ENCODE data around the gene MASP2. TPM values are rescaled to one million over a fixed set of nuclear protein-coding genes. Genes with fewer than 3 reads are reported as not detected.

MASP2 gene
- total RNA-seq, 4 donors from 2014 or later = not detected

- Histone ChIP-seq H3K27ac (no peak overlapping the region), H3K9me3 (no peaks in the 10 kb centered on the region), H3K4me3 (no peak overlapping the region), H3K27me3 (no peaks in the 10 kb centered on the region), H3K36me3 (no peaks in the 10 kb centered on the region), H3K4me1 (no peaks in the 10 kb centered on the region)
- WGBS, 2 donors = 66 to 77% methylated on average over 4 of the region's 4 CpGs
- no peak for DNase-seq (ENCODE audit: low spot score in 2 of 2)
- TF ChIP-seq CTCF (IDR thresholded peaks at IDR 0.05) (no peak), EP300 (IDR thresholded peaks at IDR 0.05) (no peak), POLR2A (IDR thresholded peaks at IDR 0.05) (no peak)
These were observed 59.1 kb downstream of the MASP2 start for GRCh38 chr1:10987840-10988417.

GRCh38 chr1:10986525-10986890, 60.5 kb downstream of the MASP2 start:
- H3K4me3 ChIP-seq = no peak overlapping the region
- WGBS, 2 donors = 73 to 74% methylated on average over 7 of the region's 7 CpGs
- H3K27me3 ChIP-seq = no peaks in the 10 kb centered on the region
- TF ChIP-seq EP300 (IDR thresholded peaks at IDR 0.05) (no peak), POLR2A (IDR thresholded peaks at IDR 0.05) (no peak), CTCF (IDR thresholded peaks at IDR 0.05) (no peak)
- H3K9me3 ChIP-seq = no peaks in the 10 kb centered on the region
- H3K4me1 ChIP-seq = peaks cover 0 to 10% (median 2%) of the 10 kb centered on the region in 4 donors
- no peak for DNase-seq (ENCODE audit: low spot score in 2 of 2)
- no peak overlapping the region for H3K27ac ChIP-seq
- H3K36me3 ChIP-seq = no peaks in the 10 kb centered on the region

- DNase-seq (ENCODE audit: low spot score in 2 of 2) = peak; percentile 60 to 65
- Histone ChIP-seq H3K27me3 (no peaks in the 10 kb centered on the region), H3K36me3 (no peaks in the 10 kb centered on the region), H3K27ac (peak overlapping the region; percentile 45 to 94 (median 74)), H3K4me3 (peak overlapping the region in 3 of 4 donors; percentile 20 to 44 (median 20)), H3K4me1 (peaks cover 0 to 53% (median 25%) of the 10 kb centered on the region in 4 donors), H3K9me3 (no peaks in the 10 kb centered on the region)
- peak in 1 of 2 donors; percentile 58 for TF ChIP-seq EP300 (IDR thresholded peaks at IDR 0.05)
- TF ChIP-seq POLR2A (IDR thresholded peaks at IDR 0.05) = no peak
- WGBS, 2 donors = 33 to 42% methylated on average over 9 of the region's 9 CpGs
These were observed 66.0 kb downstream of the MASP2 start for GRCh38 chr1:10980841-10981727.

- H3K36me3 ChIP-seq = no peaks in the 10 kb centered on the region
- H3K4me3 ChIP-seq = peak overlapping the region in 3 of 4 donors; percentile 20 to 44 (median 20)
- 7 to 8% methylated on average over 15 of the region's 15 CpGs for WGBS, 2 donors
- DNase-seq (ENCODE audit: low spot score in 2 of 2) = peak; percentile 46 to 61
- H3K27ac ChIP-seq = peak overlapping the region; percentile 45 to 94 (median 74)
- no peaks in the 10 kb centered on the region for H3K9me3 ChIP-seq
- H3K27me3 ChIP-seq = no peaks in the 10 kb centered on the region
- peaks cover 0 to 61% (median 31%) of the 10 kb centered on the region in 4 donors for H3K4me1 ChIP-seq
- TF ChIP-seq CTCF (IDR thresholded peaks at IDR 0.05) (peak; percentile 12 to 48 (median 43)), POLR2A (IDR thresholded peaks at IDR 0.05) (no peak), EP300 (IDR thresholded peaks at IDR 0.05) (no peak)
These were observed 66.9 kb downstream of the MASP2 start for GRCh38 chr1:10980094-10980577.

GRCh38 chr1:10979483-10979920, 67.5 kb downstream of the MASP2 start:
- Histone ChIP-seq H3K27ac (peak overlapping the region; percentile 45 to 94 (median 74)), H3K27me3 (no peaks in the 10 kb centered on the region), H3K4me1 (peaks cover 0 to 66% (median 33%) of the 10 kb centered on the region in 4 donors), H3K36me3 (no peaks in the 10 kb centered on the region), H3K4me3 (peak overlapping the region in 2 of 4 donors; percentile 20 to 44), H3K9me3 (no peaks in the 10 kb centered on the region)
- peak; percentile 68 to 69 for DNase-seq (ENCODE audit: low spot score in 2 of 2)
- WGBS, 2 donors = 29 to 38% methylated on average over 13 of the region's 13 CpGs
- TF ChIP-seq EP300 (IDR thresholded peaks at IDR 0.05) = peak; percentile 21 to 92
- TF ChIP-seq POLR2A (IDR thresholded peaks at IDR 0.05) = no peak
- TF ChIP-seq CTCF (IDR thresholded peaks at IDR 0.05) = peak in 1 of 5 experiments; percentile 7

All from tibial nerve (tissue), 4 donors.